Suprapubic skin (tissue), 4 donors: ENCODE data around the gene AVP.

Experiments
- POLR2A ChIP-seq, 2 donors: fragments of 450-650 bp; IDR thresholded peaks; one replicate each; pipeline ENCODE4 v1.6.1; 2017; ENCODE audit warnings: antibody characterized with exemption in 2 of 2, mild to moderate bottlenecking in 2 of 2, moderate library complexity in 2 of 2
- POLR2AphosphoS5 ChIP-seq, 3 donors: sonication (generic); formaldehyde crosslinking; IDR thresholded peaks; one replicate each; pipeline ENCODE4 v1.6.1; 2017; ENCODE audit warnings: antibody characterized with exemption in 3 of 3
- TF ChIP-seq, protein P1 (sequence below), 2 donors: fragments of 200-600 bp in 1 of 2; fragments of 450-650 bp in 1 of 2; sonication (generic) in 1 of 2; IDR thresholded peaks; one replicate each; pipeline ENCODE4 v1.5.1; 2016 to 2019; ENCODE audit warnings: antibody characterized with exemption in 2 of 2, mild to moderate bottlenecking in 1 of 2, moderate library complexity in 1 of 2

DNA sequence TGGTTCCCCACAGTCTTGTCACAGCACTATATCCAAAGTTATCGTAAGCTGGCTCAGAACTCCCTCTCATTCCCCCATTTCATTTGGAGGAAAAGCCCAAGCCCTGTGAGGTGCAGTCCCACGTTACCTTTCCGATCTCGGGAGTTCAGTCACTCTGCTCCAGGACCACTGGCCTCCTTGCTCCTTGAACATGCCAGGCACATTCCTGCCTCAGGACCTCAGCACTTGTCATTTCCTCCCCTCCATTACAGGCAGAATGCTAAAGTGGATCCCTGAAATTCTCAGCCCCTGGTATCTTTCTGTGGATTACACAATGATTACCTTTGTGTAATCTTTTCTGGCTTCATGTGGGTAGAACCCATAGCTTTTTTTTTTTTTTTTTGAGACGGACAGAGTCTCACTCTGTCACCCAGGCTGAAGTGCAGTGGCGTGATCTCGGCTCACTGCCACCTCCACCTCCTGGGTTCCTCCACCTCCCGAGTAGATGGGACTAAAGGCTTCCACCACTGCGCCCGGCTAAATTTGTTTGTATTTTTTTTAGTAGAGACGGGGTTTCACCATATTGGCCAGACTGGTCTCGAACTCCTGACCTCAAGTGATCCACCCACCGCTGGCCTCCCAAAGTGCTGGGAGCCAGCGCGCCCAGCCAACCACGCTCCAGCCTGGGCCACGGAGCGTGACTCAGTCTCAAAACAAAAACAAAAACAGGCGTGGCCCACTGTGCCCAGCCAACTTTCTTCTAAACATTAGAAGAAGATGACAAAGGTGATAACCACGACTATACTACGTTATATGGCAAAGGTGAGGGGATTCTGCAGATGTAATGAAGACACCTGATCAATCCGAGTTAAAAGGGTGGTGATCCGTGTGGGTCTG lies 17.1 kb downstream of the AVP start:
- no peak for TF ChIP-seq POLR2A (IDR thresholded peaks at IDR 0.05)
- no peak for TF ChIP-seq POLR2AphosphoS5 (IDR thresholded peaks at IDR 0.05)
- TF ChIP-seq, protein P1, sequence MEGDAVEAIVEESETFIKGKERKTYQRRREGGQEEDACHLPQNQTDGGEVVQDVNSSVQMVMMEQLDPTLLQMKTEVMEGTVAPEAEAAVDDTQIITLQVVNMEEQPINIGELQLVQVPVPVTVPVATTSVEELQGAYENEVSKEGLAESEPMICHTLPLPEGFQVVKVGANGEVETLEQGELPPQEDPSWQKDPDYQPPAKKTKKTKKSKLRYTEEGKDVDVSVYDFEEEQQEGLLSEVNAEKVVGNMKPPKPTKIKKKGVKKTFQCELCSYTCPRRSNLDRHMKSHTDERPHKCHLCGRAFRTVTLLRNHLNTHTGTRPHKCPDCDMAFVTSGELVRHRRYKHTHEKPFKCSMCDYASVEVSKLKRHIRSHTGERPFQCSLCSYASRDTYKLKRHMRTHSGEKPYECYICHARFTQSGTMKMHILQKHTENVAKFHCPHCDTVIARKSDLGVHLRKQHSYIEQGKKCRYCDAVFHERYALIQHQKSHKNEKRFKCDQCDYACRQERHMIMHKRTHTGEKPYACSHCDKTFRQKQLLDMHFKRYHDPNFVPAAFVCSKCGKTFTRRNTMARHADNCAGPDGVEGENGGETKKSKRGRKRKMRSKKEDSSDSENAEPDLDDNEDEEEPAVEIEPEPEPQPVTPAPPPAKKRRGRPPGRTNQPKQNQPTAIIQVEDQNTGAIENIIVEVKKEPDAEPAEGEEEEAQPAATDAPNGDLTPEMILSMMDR (IDR thresholded peaks at IDR 0.05): no peak
